Heart left ventricle (tissue), 13 donors: ENCODE measurements around the gene ZDHHC3.

Experiments used
- CTCF ChIP-seq, 12 donors: fragments of 200-600 bp; sonication (generic) in 4 of 12; IDR thresholded peaks; one replicate each; pipeline versions ENCODE4 v1.5.0 to v1.8.0; 2018 to 2022; ENCODE audit warnings: antibody characterized with exemption in 12 of 12, mild to moderate bottlenecking in 5 of 12
- POLR2A ChIP-seq, 2 donors: fragments of 450-650 bp; IDR thresholded peaks; one replicate each; pipeline ENCODE4 v1.6.1; 2017; ENCODE audit warnings: antibody characterized with exemption in 2 of 2, mild to moderate bottlenecking in 2 of 2, moderate library complexity in 2 of 2
- donor health status: ischemic (EF 13 %, LVEDD 7.1; RV severe dilation, severe dysfunction).
- donor health status: DM: no; HTN: yes; CAD: no.
- donor health status: DM: no; HTN: no; CAD: no.
- donor health status: ischemic (EF 25% LVEDD 6.9; RV normal size, moderate dysfunction).
- donor health status: ischemic (EF 25% LVEDD 5.7; RV mildly dilated, moderate dysfunction).
- donor health status: ischemic (EF 35%, LVEDD 5.7; RV mildly dilated, moderate dysfunction).
- donor health status: nonischemic (EF 11% LVEDD 7.7; RV severe dilation, severe dysfunction).
- donor health status: DM: yes; HTN: yes; CAD: no.
- donor health status: PGD.
- donor health status: ischemic (EF 29% LVEDD 5.4; RV normal size, mild dysfunction).
- donor health status: nonischemic (EF 23%, LVEDD 6.1; RV moderate dilation, normal function).

GRCh38 chr3:45023675-45024074 is 47.7 kb upstream of the ZDHHC3 start:
- TF ChIP-seq POLR2A (IDR thresholded peaks at IDR 0.05) = no peak
- no peak for TF ChIP-seq CTCF (IDR thresholded peaks at IDR 0.05)
